ENCODE results near the gene USH2A. TPM values are rescaled to one million over a fixed set of nuclear protein-coding genes. Genes with fewer than 3 reads are reported as not detected.

Gene USH2A
- total RNA-seq, 2 experiments from 2014 or later: not detected

DNA sequence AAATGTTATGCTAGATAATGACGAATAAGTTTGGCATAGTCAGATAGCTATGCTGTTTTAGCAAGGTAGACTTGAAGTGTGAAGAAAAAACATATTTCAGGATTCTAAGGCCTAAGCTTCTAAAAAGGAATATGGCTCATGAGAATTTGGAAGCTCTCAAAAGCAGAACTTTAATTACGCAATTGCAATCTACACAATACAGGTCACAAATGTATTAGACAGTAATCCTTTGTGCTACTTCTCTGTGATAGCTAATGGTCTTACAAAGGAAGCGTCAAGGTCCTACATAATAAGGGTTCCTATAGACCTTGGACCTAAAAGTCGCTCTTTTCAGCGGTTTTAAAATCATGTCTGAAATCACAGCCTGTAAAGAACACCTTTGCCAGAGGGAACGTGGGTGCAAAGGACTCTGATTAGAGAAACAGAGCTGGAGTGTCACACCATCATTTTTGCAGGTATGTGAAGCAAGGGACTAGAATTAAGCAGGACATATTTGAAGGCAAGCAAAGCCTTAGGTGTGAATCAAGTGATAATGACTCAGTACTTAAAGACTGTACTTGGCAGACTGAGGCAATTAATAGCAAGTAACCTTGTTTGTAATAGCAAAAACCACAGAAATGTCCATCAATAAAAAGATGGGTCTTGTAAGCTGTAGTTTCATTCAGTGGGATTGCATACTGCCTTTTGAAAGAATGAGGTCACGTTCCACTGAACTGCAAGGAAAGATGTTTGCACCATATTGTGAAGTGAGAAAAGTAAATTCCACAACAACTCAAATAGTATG is 436.0 kb downstream of the USH2A start:
- Mint-ChIP-seq H3K36me3 (ENCODE audit: low read depth) (no peaks in the 10 kb centered on the region), H3K27me3 (ENCODE audit: low read depth) (no peaks in the 10 kb centered on the region), H3K9me3 (ENCODE audit: insufficient read depth) (peaks cover 4% of the 10 kb centered on the region), H3K4me3 (no peak overlapping the region), H3K4me1 (ENCODE audit: low read depth) (no peaks in the 10 kb centered on the region), H3K27ac (no peak overlapping the region)
- ChIA-PET POLR2A (no interaction called here), CTCF (no interaction called here)
- ATAC-seq (no peak), DNase-seq (no peak)

DNA sequence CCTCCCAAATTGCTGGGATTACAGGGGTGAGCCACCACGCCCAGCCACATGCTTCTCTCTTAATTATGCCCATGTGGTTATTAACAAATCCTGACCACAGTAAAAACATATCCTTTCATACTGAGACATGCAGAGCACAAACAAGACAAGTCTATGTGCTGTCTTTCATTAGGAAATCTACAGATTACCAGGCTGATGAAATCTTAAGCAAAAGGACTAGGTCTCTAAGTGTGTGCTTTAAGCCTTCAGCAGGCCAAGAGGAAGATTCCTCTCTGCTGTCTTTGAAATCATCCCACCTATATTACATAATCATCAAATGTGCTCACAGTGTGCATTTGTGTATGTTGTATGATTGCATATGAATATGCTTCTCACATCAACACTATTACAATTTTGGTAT is 436.8 kb downstream of the USH2A start:
- no peak for DNase-seq

DNA sequence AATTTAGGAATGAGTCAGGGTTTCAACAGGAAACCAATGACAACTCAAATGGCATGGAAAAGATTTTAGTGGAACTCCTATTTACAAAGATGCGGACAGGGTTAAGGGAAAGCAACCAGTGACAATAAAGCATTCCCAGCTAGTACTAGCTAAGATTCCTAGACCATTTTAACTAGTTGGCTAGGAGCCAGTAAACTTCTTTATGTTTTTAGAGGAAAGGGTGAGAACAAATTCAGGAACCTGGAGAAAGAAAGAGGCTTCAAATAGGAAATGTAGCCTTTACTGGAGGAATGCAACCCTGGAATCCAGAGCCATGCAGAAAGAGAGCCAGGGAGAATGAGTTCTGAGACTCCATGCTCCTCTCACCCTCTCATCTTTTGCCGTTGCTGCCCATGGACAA is 439.6 kb downstream of the USH2A start:
- Mint-ChIP-seq H3K9me3 (ENCODE audit: insufficient read depth) (peaks cover 4% of the 10 kb centered on the region), H3K4me3 (no peak overlapping the region), H3K4me1 (ENCODE audit: low read depth) (no peaks in the 10 kb centered on the region), H3K36me3 (ENCODE audit: low read depth) (no peaks in the 10 kb centered on the region), H3K27me3 (ENCODE audit: low read depth) (no peaks in the 10 kb centered on the region), H3K27ac (no peak overlapping the region)
- POLR2A ChIA-PET: no interaction called here
- ATAC-seq (no peak), DNase-seq (no peak)
- CTCF ChIA-PET: no interaction called here

More for the DNA sequence above, 436.8 kb downstream of the USH2A start:
- ChIA-PET CTCF (no interaction called here), POLR2A (no interaction called here)
- Mint-ChIP-seq H3K27me3 (ENCODE audit: low read depth) (no peaks in the 10 kb centered on the region), H3K4me3 (no peak overlapping the region), H3K9me3 (ENCODE audit: insufficient read depth) (peaks cover 4% of the 10 kb centered on the region), H3K27ac (no peak overlapping the region), H3K4me1 (ENCODE audit: low read depth) (no peaks in the 10 kb centered on the region), H3K36me3 (ENCODE audit: low read depth) (no peaks in the 10 kb centered on the region)
- no peak for ATAC-seq

DNA sequence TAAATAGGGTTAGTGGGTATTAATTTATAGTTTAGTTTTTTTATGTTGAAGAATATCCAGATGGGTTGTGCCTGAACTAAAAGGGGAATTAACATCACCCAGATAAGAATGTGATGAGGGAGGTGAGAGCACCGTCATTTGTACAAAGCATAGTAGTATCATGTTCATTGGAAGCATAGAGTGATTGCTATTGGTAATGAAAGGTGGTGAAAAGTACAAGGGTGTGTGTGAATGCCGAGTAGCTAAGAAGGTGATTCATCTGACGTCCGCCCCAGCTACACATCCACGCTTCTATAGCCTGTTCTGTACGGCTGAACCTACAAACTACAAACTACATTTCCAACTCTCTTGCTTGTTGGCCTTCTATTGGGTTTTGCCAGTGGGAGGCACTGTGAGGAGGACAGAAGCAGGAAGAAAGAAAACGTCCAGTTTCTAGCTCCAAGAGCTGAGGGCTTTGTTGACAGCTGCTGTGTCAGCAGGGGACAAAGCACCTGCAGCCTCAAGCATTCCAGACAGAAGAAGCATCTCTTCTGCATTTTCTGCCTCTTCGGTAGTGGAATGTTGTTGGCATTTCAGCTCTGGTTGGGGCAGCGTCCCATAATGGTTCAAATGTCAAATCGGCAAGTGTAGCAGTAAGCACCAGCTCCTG is 451.3 kb downstream of the USH2A start:
- POLR2A ChIA-PET: no interaction called here
- Mint-ChIP-seq H3K27ac (no peak overlapping the region), H3K4me3 (no peak overlapping the region), H3K4me1 (ENCODE audit: low read depth) (no peaks in the 10 kb centered on the region), H3K36me3 (ENCODE audit: low read depth) (no peaks in the 10 kb centered on the region), H3K9me3 (ENCODE audit: insufficient read depth) (peaks cover 10% of the 10 kb centered on the region), H3K27me3 (ENCODE audit: low read depth) (no peaks in the 10 kb centered on the region)
- CTCF ChIA-PET: no interaction called here
- no peak for DNase-seq
- ATAC-seq: no peak

DNA sequence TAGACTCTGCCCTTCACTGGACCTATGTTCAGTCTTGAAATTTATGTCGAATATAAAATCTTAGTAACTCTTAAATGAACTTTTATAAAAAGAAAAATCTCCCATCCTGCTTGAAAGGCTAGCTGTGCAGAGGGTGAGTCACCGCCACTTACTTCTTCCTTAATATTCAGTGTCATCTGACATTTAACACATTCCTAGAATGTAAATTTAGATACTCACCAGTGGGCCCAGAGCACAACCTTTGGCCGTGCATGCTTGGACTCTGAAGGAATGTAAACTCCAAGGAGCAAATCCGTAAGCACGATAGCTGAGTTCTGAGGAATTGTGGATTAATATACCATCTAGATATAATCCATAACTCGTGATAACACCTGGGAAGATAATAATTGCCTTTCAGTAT is 452.8 kb downstream of the USH2A start:
- POLR2A ChIA-PET: no interaction called here
- Mint-ChIP-seq H3K4me1 (ENCODE audit: low read depth) (no peaks in the 10 kb centered on the region), H3K27ac (no peak overlapping the region), H3K36me3 (ENCODE audit: low read depth) (no peaks in the 10 kb centered on the region), H3K9me3 (ENCODE audit: insufficient read depth) (no peaks in the 10 kb centered on the region), H3K27me3 (ENCODE audit: low read depth) (no peaks in the 10 kb centered on the region), H3K4me3 (no peak overlapping the region)
- CTCF ChIA-PET: no interaction called here
- no peak for DNase-seq
- ATAC-seq: no peak

DNA sequence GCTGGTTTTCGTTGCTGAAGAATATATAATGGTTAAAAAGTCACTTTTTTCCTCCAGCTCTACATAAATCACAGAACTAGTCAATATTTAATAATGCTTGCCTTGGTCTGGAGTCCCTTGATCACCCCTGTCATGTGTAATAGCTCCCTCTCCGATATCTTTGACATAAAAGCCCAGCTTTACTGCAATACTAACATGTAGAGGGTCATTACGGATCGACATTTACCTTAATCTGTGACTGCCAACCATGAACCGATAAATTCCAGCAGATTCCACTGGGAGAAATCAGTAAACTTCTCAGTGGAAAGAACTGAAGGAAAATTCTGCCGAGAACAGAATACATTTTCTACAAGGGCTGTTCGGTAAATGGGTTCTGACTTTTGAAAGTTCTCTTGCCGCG is 459.6 kb downstream of the USH2A start:
- H3K27ac Mint-ChIP-seq: no peak overlapping the region
- no peak overlapping the region for H3K4me3 Mint-ChIP-seq
- peaks cover 4% of the 10 kb centered on the region for H3K9me3 Mint-ChIP-seq (ENCODE audit: insufficient read depth)
- H3K36me3 Mint-ChIP-seq (ENCODE audit: low read depth): no peaks in the 10 kb centered on the region
- ATAC-seq (no peak), DNase-seq (no peak)
- ChIA-PET CTCF (no interaction called here), POLR2A (no interaction called here)
- H3K4me1 Mint-ChIP-seq (ENCODE audit: low read depth): no peaks in the 10 kb centered on the region
- H3K27me3 Mint-ChIP-seq (ENCODE audit: low read depth): no peaks in the 10 kb centered on the region

DNA sequence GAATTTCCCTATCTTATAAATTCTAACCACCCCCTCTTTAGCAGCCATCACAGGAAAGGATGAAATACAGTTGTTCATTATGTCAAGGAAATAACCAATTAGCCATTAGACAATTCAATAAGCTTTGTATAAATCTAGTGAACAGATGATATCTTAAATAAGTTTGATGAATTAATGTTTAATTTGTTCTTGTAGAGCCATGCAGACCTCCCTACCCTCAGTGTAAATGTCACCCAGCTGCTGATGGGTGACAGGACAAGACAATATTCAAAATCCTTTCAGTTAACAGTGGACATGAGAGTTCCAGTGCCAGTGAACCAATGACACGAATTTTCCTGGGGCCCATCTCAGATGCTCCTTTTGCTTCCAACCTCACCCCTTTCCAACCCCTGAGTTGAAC is 460.2 kb downstream of the USH2A start:
- no peak for ATAC-seq
- no peak overlapping the region for H3K27ac Mint-ChIP-seq
- no peaks in the 10 kb centered on the region for H3K36me3 Mint-ChIP-seq (ENCODE audit: low read depth)
- no peak overlapping the region for H3K4me3 Mint-ChIP-seq
- no peaks in the 10 kb centered on the region for H3K27me3 Mint-ChIP-seq (ENCODE audit: low read depth)
- CTCF ChIA-PET: no interaction called here
- H3K4me1 Mint-ChIP-seq (ENCODE audit: low read depth): no peaks in the 10 kb centered on the region
- peaks cover 4% of the 10 kb centered on the region for H3K9me3 Mint-ChIP-seq (ENCODE audit: insufficient read depth)
- POLR2A ChIA-PET: no interaction called here
- DNase-seq: no peak

- no peaks in the 10 kb centered on the region for H3K4me1 Mint-ChIP-seq (ENCODE audit: low read depth)
- no peaks in the 10 kb centered on the region for H3K36me3 Mint-ChIP-seq (ENCODE audit: low read depth)
- H3K27ac Mint-ChIP-seq: no peak overlapping the region
- CTCF ChIA-PET: no interaction called here
- ATAC-seq (no peak), DNase-seq (no peak)
- H3K9me3 Mint-ChIP-seq (ENCODE audit: insufficient read depth): peaks cover under 1% of the 10 kb centered on the region
- H3K27me3 Mint-ChIP-seq (ENCODE audit: low read depth): no peaks in the 10 kb centered on the region
- POLR2A ChIA-PET: no interaction called here
- H3K4me3 Mint-ChIP-seq: no peak overlapping the region
These were observed 464.4 kb downstream of the USH2A start for GRCh38 chr1:215958841-215959240.

GRCh38 chr1:215957663-215958062 is 465.6 kb downstream of the USH2A start:
- ChIA-PET CTCF (no interaction called here), POLR2A (no interaction called here)
- Mint-ChIP-seq H3K4me3 (no peak overlapping the region), H3K9me3 (ENCODE audit: insufficient read depth) (no peaks in the 10 kb centered on the region), H3K27ac (no peak overlapping the region), H3K27me3 (ENCODE audit: low read depth) (no peaks in the 10 kb centered on the region), H3K4me1 (ENCODE audit: low read depth) (no peaks in the 10 kb centered on the region), H3K36me3 (ENCODE audit: low read depth) (no peaks in the 10 kb centered on the region)
- ATAC-seq: no peak
- no peak for DNase-seq

- POLR2A ChIA-PET: no interaction called here
These were observed 490.7 kb downstream of the USH2A start for GRCh38 chr1:215932558-215932957.

DNA sequence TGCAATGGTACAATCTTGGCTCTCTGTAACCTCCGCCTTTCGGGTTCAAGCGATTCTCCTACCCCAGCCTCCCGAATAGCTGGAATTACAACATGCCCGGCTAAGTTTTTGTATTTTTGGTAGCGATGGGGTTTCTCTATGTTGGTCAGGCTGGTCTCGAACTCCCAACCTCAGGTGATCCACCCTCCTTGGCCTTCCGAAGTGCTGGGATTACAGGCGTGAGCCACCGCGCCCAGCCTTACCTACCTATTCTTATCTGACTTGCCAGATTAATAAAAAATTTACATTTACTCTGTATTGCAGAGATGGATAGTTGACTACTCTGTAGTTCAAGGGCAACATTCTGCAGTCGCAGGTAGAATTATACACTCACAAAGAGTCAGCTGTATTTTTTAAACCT is 496.6 kb downstream of the USH2A start:
- ATAC-seq: no peak
- no peaks in the 10 kb centered on the region for H3K4me1 Mint-ChIP-seq (ENCODE audit: low read depth)

More at GRCh38 chr1:215932558-215932957, 490.7 kb downstream of the USH2A start:
- DNase-seq (no peak), ATAC-seq (no peak)
- H3K4me1 Mint-ChIP-seq (ENCODE audit: low read depth): no peaks in the 10 kb centered on the region
- CTCF ChIA-PET: no interaction called here
- H3K36me3 Mint-ChIP-seq (ENCODE audit: low read depth): no peaks in the 10 kb centered on the region
- no peak overlapping the region for H3K4me3 Mint-ChIP-seq
- H3K27me3 Mint-ChIP-seq (ENCODE audit: low read depth): no peaks in the 10 kb centered on the region
- H3K27ac Mint-ChIP-seq: no peak overlapping the region
- peaks cover 4% of the 10 kb centered on the region for H3K9me3 Mint-ChIP-seq (ENCODE audit: insufficient read depth)

DNA sequence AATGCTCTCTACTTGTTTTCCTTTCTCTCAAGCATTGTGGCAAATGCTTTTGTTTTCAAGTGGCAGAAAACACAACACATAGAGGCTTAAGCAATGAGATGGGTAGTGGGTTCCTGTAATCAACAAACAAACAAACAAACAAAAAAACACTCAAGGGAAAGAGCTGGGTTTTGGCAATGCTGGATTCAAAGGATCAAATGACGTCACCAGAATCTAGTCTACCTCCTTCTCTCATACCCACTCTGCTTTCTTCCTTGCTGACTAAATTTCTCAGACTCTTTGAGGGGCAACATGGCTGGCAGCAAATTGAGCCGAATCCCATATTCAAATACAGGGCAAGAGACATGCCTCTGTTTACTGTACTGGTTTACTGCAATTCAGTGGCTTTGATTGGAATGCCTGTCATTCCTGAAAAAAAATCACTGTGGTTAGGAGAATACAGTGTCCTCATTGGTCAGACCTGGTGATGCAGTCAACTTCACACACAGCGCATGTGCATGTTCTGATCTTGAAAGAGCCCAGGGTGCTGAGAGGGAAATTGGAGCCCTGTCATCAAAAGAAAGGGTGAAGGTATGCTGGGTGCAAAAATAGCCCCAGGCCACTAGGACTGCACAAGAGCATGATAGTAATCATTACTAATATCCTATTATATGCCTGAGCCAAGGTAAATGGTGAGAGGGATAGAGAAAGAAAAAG is 500.0 kb downstream of the USH2A start:
- H3K36me3 Mint-ChIP-seq (ENCODE audit: low read depth): no peaks in the 10 kb centered on the region
- DNase-seq (no peak), ATAC-seq (no peak)
- no peak overlapping the region for H3K27ac Mint-ChIP-seq
- ChIA-PET POLR2A (no interaction called here), CTCF (no interaction called here)
- no peaks in the 10 kb centered on the region for H3K4me1 Mint-ChIP-seq (ENCODE audit: low read depth)
- no peaks in the 10 kb centered on the region for H3K9me3 Mint-ChIP-seq (ENCODE audit: insufficient read depth)
- H3K4me3 Mint-ChIP-seq: no peak overlapping the region
- no peaks in the 10 kb centered on the region for H3K27me3 Mint-ChIP-seq (ENCODE audit: low read depth)

More for the DNA sequence above, 496.6 kb downstream of the USH2A start:
- H3K9me3 Mint-ChIP-seq (ENCODE audit: insufficient read depth): peaks cover 4% of the 10 kb centered on the region
- no peak overlapping the region for H3K27ac Mint-ChIP-seq
- no peaks in the 10 kb centered on the region for H3K27me3 Mint-ChIP-seq (ENCODE audit: low read depth)
- no peak for DNase-seq
- ChIA-PET POLR2A (no interaction called here), CTCF (no interaction called here)
- H3K4me3 Mint-ChIP-seq: no peak overlapping the region
- H3K36me3 Mint-ChIP-seq (ENCODE audit: low read depth): no peaks in the 10 kb centered on the region
